ENCODE measurements around the gene TMEM14B.
"Not testable (repeated sequence)": the region's sequence is repeated elsewhere in the genome, so short reads cannot be mapped to it uniquely, and the experiment has no call there.

TMEM14B gene

GRCh38 chr6:10749734-10750133 lies 2.1 kb downstream of the TMEM14B start:
- no peak for DNase-seq

DNA sequence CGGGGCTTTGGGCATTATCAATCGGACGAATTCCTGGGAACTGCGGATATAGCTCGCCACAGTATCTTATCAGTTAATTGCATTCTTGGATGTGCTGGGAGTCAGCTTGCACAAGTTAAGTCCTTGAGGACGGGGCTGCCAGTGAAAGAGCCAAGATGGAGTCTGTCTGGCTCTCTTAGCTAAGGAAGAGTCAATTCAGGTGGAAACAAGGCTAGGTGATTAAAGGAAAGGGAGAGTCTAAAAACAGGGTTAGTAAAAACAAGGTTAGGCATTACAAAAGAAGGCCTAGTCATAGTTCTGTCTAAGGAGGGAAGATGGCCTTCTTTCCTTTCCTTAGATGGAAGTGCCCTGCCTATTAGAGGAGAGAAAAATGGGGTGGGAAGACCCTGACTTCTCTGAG lies 3.0 kb downstream of the TMEM14B start:
- DNase-seq, result not testable (repeated sequence)

DNA sequence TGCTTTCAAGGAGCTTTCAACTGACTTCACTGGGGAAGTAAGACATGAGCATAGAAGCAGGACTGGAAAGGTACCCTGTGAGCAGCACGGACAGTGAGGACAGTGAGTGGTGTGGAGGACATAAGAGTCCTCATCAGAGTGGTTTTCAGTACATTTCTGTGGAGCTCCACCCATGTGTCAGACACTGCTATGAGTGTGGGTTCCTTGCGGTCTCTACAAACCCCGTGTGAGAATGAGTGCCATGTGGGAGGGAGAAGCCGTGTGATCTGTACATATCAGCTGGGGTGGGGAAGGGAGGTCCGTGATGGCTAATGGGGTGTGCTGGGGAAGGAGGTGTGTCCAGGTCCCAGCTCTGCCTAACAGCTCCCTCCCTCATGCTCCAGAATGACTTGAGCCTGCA lies 4.2 kb downstream of the TMEM14B start:
- DNase-seq, result not testable (repeated sequence)

GRCh38 chr6:10756085-10756484 lies 8.5 kb downstream of the TMEM14B start:
- no peak for DNase-seq

- DNase-seq, result peak; percentile 42
Observed at GRCh38 chr6:10759312-10759839, 11.8 kb downstream of the TMEM14B start.

GRCh38 chr6:10759884-10760329 lies 12.3 kb downstream of the TMEM14B start:
- peak; percentile 22 for DNase-seq

DNA sequence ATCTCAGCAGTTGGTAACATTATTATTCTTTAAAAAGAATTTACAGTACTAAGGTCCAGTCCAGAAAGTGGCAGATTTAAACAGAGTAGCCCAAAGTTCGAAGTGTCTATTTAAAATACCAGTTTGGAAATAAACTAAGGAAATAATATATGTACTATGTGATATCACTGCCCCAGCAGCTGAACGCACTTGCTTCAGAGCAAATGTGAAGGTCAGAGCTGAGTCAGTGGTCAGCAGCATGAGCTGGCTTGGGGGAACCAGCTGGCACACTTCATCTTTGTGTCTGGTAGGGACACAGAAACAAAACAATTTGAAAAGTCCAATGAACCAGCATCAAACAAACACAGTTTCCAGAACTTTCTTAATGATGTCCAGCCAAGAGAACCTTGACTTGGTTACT lies 15.4 kb downstream of the TMEM14B start:
- no peak for DNase-seq

DNA sequence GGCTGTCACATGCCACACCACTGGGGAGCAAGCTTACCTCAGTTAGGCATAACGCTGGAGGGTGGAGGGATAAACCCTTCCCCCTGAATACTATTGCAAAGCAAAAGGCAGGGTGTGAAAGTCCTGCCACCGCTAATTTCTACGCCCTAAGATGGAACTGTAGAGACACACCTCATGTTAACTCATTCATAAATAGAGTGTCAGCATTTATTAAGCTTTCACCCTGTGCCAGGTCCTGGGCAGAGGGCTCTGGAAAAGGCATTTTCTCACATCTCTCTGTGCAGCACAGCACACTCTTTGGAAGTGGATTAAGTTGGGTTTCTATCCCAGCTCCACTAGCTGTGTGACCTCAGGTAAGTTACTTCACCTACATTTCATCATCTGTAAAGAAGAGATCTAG lies 21.8 kb downstream of the TMEM14B start:
- no peak for DNase-seq

DNA sequence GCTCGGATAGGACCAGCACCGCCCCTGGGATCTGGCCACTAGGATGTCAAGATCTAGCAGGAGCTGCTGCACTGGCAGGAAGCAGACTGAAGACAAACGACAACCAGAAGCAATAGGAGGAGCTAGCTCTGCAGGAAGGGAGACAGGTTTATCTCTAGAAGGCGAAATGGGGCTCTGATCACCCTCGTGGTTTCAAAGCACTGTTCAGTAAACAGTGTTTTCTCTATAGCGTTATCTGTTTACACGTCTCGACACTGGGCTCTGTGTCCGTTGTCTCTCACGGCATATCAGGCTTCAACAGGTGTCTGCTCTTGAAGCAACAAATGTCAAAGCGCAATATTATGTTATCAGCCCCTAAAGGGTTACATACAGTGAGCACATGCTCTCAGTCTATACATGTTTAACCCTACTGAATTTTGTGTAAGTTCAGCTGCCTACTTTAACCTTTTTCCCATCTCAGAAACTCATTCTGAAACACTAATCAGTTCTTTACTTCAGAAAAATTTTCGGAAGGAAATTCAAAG lies 23.8 kb downstream of the TMEM14B start:
- no peak for DNase-seq

DNA sequence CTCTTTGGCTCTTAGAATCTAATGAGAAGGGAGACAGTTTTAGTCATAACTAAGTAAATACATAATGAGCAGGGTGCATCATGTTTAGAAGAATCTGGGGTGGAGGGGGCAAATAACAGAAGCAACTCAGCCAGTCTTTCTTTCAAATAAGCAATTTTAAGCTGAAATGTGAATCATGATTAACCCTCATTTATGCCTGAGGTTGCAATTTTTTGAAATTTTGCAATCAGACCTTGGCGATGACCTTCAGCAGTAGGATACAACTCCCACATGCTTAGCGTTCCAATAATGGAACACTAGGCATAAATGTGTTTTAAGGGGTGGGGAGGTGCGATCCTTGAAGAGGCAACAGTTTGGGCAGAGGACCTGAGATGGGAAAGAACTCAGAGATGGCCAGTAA lies 30.6 kb downstream of the TMEM14B start:
- DNase-seq, result no peak

DNA sequence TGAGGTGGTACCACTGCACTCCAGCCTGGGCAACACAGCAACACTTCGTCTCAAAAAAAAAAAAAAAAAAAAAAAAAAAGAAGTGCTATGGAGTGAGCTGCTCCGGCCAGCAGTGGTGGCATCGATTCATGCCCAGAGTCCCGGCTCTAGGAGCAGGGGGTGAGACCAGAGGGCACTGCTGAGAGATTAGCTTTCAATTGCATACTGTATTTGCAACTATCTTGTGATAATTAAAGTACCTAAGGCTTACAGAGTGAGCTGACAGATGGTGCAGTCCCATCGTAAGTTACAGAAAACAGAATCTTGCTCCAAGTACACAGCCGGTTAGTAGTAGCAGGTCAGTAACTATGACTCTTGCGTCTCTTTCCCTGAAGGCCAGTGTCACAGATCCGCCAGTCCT lies 31.5 kb downstream of the TMEM14B start:
- no peak for DNase-seq

DNA sequence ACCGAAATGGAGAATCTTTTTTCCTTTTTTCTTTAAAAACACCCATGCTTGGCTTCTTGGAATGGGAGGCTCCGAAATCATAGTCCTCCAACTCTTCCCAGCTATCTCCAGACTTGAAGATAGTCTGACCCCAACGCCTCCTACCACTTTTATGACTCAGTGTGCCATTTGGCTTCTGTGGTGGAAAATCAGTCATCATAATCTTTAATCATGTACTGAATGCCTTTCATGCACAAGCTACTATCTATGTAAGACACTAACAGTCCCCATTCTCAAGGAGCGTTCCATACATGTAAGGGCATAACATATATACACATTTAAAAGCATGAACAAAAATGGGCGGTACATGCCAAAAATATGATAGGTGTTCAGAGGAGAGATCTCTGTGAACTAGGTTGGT lies 44.1 kb downstream of the TMEM14B start:
- no peak for DNase-seq

DNA sequence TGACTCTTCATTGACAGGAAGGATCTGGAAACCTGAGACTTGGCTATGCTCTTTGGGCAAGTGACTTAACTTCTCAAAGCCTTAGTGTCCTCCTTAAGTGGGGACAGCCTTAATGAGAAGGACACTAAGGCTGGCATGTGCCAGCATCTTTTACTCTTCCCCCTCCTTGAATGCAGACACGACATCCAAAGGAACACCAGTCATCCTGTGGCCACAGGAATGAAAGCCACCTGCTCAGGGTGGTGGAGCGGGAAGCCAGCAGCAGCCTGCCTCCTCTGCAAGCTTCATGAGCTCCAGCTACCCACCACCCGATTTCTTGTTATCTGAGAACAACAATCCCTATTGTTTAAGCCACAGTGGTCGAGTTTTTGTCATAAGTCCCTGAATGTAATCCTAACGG lies 44.5 kb downstream of the TMEM14B start:
- DNase-seq, result no peak

- DNase-seq, result no peak
Observed at GRCh38 chr6:10793035-10793434, 45.4 kb downstream of the TMEM14B start.

- no peak for DNase-seq
Observed at GRCh38 chr6:10793695-10794094, 46.1 kb downstream of the TMEM14B start.

- no peak for DNase-seq
Observed at GRCh38 chr6:10794239-10794638, 46.6 kb downstream of the TMEM14B start.

- DNase-seq, result no peak
Observed at GRCh38 chr6:10800810-10801209, 53.2 kb downstream of the TMEM14B start.

GRCh38 chr6:10801224-10801848 lies 53.7 kb downstream of the TMEM14B start:
- DNase-seq, result peak; percentile 77

Data from activated CD4-positive, alpha-beta T cell treated with anti-CD3 and anti-CD28 coated beads, Interleukin-10, Interleukin-2, amounts not matched to agents 100 ng/mL and 50 ng/mL, durations not matched to agents 16 hours and 8 hours (primary cell).